Natural killer cell (primary cell): ENCODE data around the gene HPD. TPM values are rescaled to one million over a fixed set of nuclear protein-coding genes. Genes with fewer than 3 reads are reported as not detected.
A peak's percentile ranks its signal among the peaks of the same experiment; 100 is the strongest.

ENCODE experiments used
- ATAC-seq, 3 donors: fragments of 150-1000 bp in 2 of 3; fragments of 200-7000 bp in 1 of 3; cut with Tn5 transposase; 1 replicate in 1 of 3; 2 replicates in 2 of 3; pipeline ENCODE4 v1.10.0; 2021; ENCODE audit warnings: mild to moderate bottlenecking in 2 of 3, moderate library complexity in 2 of 3
- DNase-seq, 2 donors: peaks; one replicate each; pipeline versions ENCODE4 v3.0.0 to v3.0.0-alpha.2; 2013 to 2021; ENCODE audit warnings: mixed read lengths in 1 of 2
- H3K27ac ChIP-seq: one replicate; pipeline ENCODE4 v1.5.1; 2013; ENCODE audit warnings: mild to moderate bottlenecking, low read length
- H3K27me3 ChIP-seq: one replicate; pipeline ENCODE4 v1.6.1; 2013; ENCODE audit warnings: low read length; ENCODE audit not compliant: control insufficient read depth, insufficient read depth
- H3K36me3 ChIP-seq: one replicate; pipeline ENCODE4 v1.6.1; 2013; ENCODE audit warnings: low read length; ENCODE audit not compliant: control insufficient read depth, insufficient read depth
- H3K4me1 ChIP-seq: one replicate; pipeline ENCODE4 v1.6.1; 2013; ENCODE audit warnings: low read length; ENCODE audit not compliant: control insufficient read depth, insufficient read depth
- H3K4me3 ChIP-seq: one replicate; pipeline ENCODE4 v1.5.1; 2013; ENCODE audit warnings: low read length
- H3K9me3 ChIP-seq: one replicate; pipeline ENCODE4 v1.6.1; 2013; ENCODE audit warnings: low read length; ENCODE audit not compliant: control insufficient read depth, insufficient read depth
- H3K27ac Mint-ChIP-seq, 2 donors: one replicate each; pipeline ENCODE4 v1.8.0; 2022; ENCODE audit warnings: mild to moderate bottlenecking in 2 of 2, mixed read lengths in 2 of 2, moderate library complexity in 1 of 2
- H3K27me3 Mint-ChIP-seq, 2 donors: one replicate each; pipeline ENCODE4 v1.8.0; 2022; ENCODE audit warnings: low read depth in 2 of 2, mixed read lengths in 2 of 2
- H3K36me3 Mint-ChIP-seq: one replicate; pipeline ENCODE4 v1.8.0; 2022; ENCODE audit warnings: mixed read lengths
- H3K4me1 Mint-ChIP-seq, 2 donors: one replicate each; pipeline ENCODE4 v1.8.0; 2022; ENCODE audit warnings: mixed read lengths in 2 of 2
- H3K4me3 Mint-ChIP-seq: one replicate; pipeline ENCODE4 v1.8.0; 2022; ENCODE audit warnings: mild to moderate bottlenecking, moderate library complexity, mixed read lengths
- H3K9me3 Mint-ChIP-seq, 2 donors: one replicate each; pipeline ENCODE4 v1.8.0; 2022; ENCODE audit warnings: mixed read lengths in 2 of 2
- CTCF ChIP-seq: fragments of 200-600 bp; IDR thresholded peaks from one replicate; pipeline ENCODE4 v1.8.0; 2022; ENCODE audit warnings: antibody characterized with exemption
- WGBS: methylation state at CpG from one replicate; pipeline ENCODE4 v1.1.7; 2013; ENCODE audit warnings: missing lambda C conversion rate; ENCODE audit not compliant: insufficient coverage; 5-methylcytosine and 5-hydroxymethylcytosine counted together
- intact Hi-C: fragments of 100-400 bp; cut with micrococcal nuclease; formaldehyde crosslinking; loops from one replicate; pipeline ENCODE4 v1.14.2; 2022
- total RNA-seq, 4 donors: library from RNA; stranded (reverse); fragments of 120-200 nt in 1 of 4; gene quantifications; one replicate each; pipeline versions ENCODE4 v1.2.3 to v1.2.4, GENCODE V29; 2013 to 2022

The HPD gene
- total RNA-seq, 3 donors from 2014 or later (not counting 1 experiment from before 2014, with no cell fraction given): not detected

GRCh38 chr12:121830134-121830533, 28.5 kb downstream of the HPD start:
- no peak overlapping the region for H3K4me3 Mint-ChIP-seq
- peaks cover 53% of the 10 kb centered on the region for H3K36me3 ChIP-seq
- no peaks in the 10 kb centered on the region for H3K4me1 ChIP-seq
- ATAC-seq (no peak), DNase-seq (no peak)
- peak overlapping the region in 1 of 2 donors; percentile 51 for H3K27ac Mint-ChIP-seq
- no peak overlapping the region for H3K4me3 ChIP-seq
- peaks cover 13 to 28% of the 10 kb centered on the region in 2 donors for H3K4me1 Mint-ChIP-seq
- no peaks in the 10 kb centered on the region for H3K9me3 ChIP-seq
- peaks cover 8% of the 10 kb centered on the region for H3K36me3 Mint-ChIP-seq
- H3K27ac ChIP-seq: no peak overlapping the region
- H3K27me3 ChIP-seq: no peaks in the 10 kb centered on the region
- TF ChIP-seq CTCF: no peak
- H3K9me3 Mint-ChIP-seq: no peaks in the 10 kb centered on the region
- intact Hi-C loops: no loop called here
- H3K27me3 Mint-ChIP-seq: no peaks in the 10 kb centered on the region
- WGBS: 97% methylated on average over 23 of the region's 23 CpGs

- Histone ChIP-seq H3K4me1 (no peaks in the 10 kb centered on the region), H3K27me3 (no peaks in the 10 kb centered on the region), H3K36me3 (peaks cover 53% of the 10 kb centered on the region), H3K4me3 (no peak overlapping the region), H3K27ac (no peak overlapping the region), H3K9me3 (no peaks in the 10 kb centered on the region)
- Mint-ChIP-seq H3K27ac (peak overlapping the region in 1 of 2 donors; percentile 60), H3K4me1 (peaks cover 13 to 28% of the 10 kb centered on the region in 2 donors), H3K36me3 (peaks cover 8% of the 10 kb centered on the region), H3K4me3 (no peak overlapping the region), H3K27me3 (no peaks in the 10 kb centered on the region), H3K9me3 (no peaks in the 10 kb centered on the region)
- DNase-seq: no peak
- no peak for ATAC-seq
- intact Hi-C loops: no loop called here
- 98% methylated on average over 6 of the region's 7 CpGs for WGBS
- no peak for TF ChIP-seq CTCF
These were observed 29.3 kb downstream of the HPD start for GRCh38 chr12:121829250-121829918.

DNA sequence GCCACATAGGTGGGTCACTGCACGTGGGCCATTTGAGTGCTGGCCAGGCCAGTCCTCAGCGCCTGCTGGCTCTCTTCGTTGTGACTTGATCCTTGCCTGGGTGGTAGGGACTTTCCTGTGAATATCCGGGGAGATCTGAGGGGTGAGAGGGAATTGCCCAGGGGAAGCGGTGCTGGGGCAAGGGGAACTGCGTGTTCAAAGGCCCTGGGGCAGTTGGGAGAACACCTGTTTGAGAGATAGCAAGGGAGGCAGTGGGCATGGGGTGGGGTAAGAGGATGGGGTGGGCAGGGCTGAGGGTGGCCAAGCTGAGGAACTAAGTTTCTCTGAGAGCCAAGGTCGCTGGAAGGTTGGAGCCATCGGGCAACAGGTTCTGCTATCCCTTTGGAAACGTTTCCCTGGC, 29.8 kb downstream of the HPD start:
- H3K27ac ChIP-seq: no peak overlapping the region

More for the DNA sequence above, 29.8 kb downstream of the HPD start:
- Histone ChIP-seq H3K4me1 (no peaks in the 10 kb centered on the region), H3K36me3 (peaks cover 56% of the 10 kb centered on the region), H3K4me3 (no peak overlapping the region), H3K9me3 (no peaks in the 10 kb centered on the region), H3K27me3 (no peaks in the 10 kb centered on the region)
- Mint-ChIP-seq H3K4me3 (no peak overlapping the region), H3K36me3 (peaks cover 8% of the 10 kb centered on the region), H3K4me1 (peaks cover 13 to 28% of the 10 kb centered on the region in 2 donors), H3K27ac (peak overlapping the region; percentile 53 to 60), H3K9me3 (no peaks in the 10 kb centered on the region), H3K27me3 (no peaks in the 10 kb centered on the region)
- DNase-seq (no peak), ATAC-seq (no peak)
- no peak for TF ChIP-seq CTCF
- intact Hi-C loops: no loop called here
- 97% methylated on average over 9 of the region's 9 CpGs for WGBS
